IMR-90 (cell line): ENCODE data around the gene TCFL5. TPM values are rescaled to one million over a fixed set of nuclear protein-coding genes. Genes with fewer than 3 reads are reported as not detected.

Experiments used
- ATAC-seq: fragments of 200-7000 bp; cut with Tn5 transposase; 2 replicates; pipeline ENCODE4 v1.9.1; 2020; ENCODE audit warnings: low read depth, mild to moderate bottlenecking, moderate library complexity
- BruUV-seq: library from RNA; stranded (reverse); fragments of 400-500 nt; replicated peaks from 2 replicates; lab custom pipeline; 2021; lab: Mats Ljungman, UMichigan
- CTCF ChIA-PET: fragments of 300-600 bp; formaldehyde crosslinking; extraction: SDS; loops from one replicate; lab custom pipeline; 2021; ENCODE audit warnings: antibody characterized with exemption; lab: Yijun Ruan, JAX
- POLR2A ChIA-PET: fragments of 300-600 bp; sonication (Branson Sonifier 250); formaldehyde crosslinking; loops from one replicate; lab custom pipeline; 2022; ENCODE audit warnings: antibody characterized with exemption; ENCODE audit not compliant: unreplicated experiment; lab: Charles Lee
- DNase-seq: peaks from one replicate; pipeline ENCODE4 v3.0.0; 2013
- H2AFZ ChIP-seq: replicated peaks from 2 replicates; pipeline ENCODE3; 2013; ENCODE audit warnings: low read length, mild to moderate bottlenecking; ENCODE audit not compliant: poor library complexity
- H2AK5ac ChIP-seq: 2 replicates; pipeline ENCODE4 v1.6.1; 2013; ENCODE audit warnings: low read depth, low read length, inconsistent platforms
- H2AK9ac ChIP-seq: replicated peaks from 2 replicates; pipeline ENCODE3; 2013; ENCODE audit warnings: mild to moderate bottlenecking, low read depth, low read length, moderate library complexity; ENCODE audit not compliant: poor library complexity
- H2BK120ac ChIP-seq: 2 replicates; pipeline ENCODE4 v1.6.1; 2013; ENCODE audit warnings: low read depth, low read length, inconsistent platforms
- H2BK15ac ChIP-seq: 3 replicates; pipeline ENCODE4 v1.6.1; 2013; ENCODE audit warnings: low read depth, low read length, inconsistent platforms
- H2BK20ac ChIP-seq: 2 replicates; pipeline ENCODE4 v1.6.1; 2013; ENCODE audit warnings: low read depth, mild to moderate bottlenecking, inconsistent platforms, low read length, moderate library complexity
- H2BK5ac ChIP-seq: 2 replicates; pipeline ENCODE4 v1.6.1; 2013; ENCODE audit warnings: mild to moderate bottlenecking, low read depth, low read length, inconsistent platforms; ENCODE audit not compliant: poor library complexity, severe bottlenecking
- H3K14ac ChIP-seq: replicated peaks from 2 replicates; pipeline ENCODE4 v1.6.1; 2013; ENCODE audit warnings: low read depth, low read length, inconsistent platforms
- H3K18ac ChIP-seq: 2 replicates; pipeline ENCODE4 v1.6.1; 2013; ENCODE audit warnings: low read depth, low read length, control low read depth
- H3K23ac ChIP-seq: 2 replicates; pipeline ENCODE4 v1.6.1; 2013; ENCODE audit warnings: low read depth, low read length, inconsistent platforms
- H3K27ac ChIP-seq: 2 replicates; pipeline ENCODE4 v1.5.1; 2013; ENCODE audit warnings: mild to moderate bottlenecking, control low read depth, low read length; ENCODE audit not compliant: insufficient read depth
- H3K27me3 ChIP-seq: 2 replicates; pipeline ENCODE4 v1.6.1; 2013; ENCODE audit warnings: low read length; ENCODE audit not compliant: control insufficient read depth, insufficient read depth
- H3K36me3 ChIP-seq: 2 replicates; pipeline ENCODE4 v1.6.1; 2013; ENCODE audit warnings: low read length, mixed read lengths; ENCODE audit not compliant: control insufficient read depth, insufficient read depth
- H3K4ac ChIP-seq: 2 replicates; pipeline ENCODE4 v1.6.1; 2013; ENCODE audit warnings: low read depth, low read length, inconsistent platforms
- H3K4me1 ChIP-seq: 2 replicates; pipeline ENCODE4 v1.6.1; 2013; ENCODE audit warnings: low read length, mixed read lengths; ENCODE audit not compliant: control insufficient read depth, insufficient read depth
- H3K4me2 ChIP-seq: 2 replicates; pipeline ENCODE4 v1.6.1; 2013; ENCODE audit warnings: low read depth, mild to moderate bottlenecking, control low read depth, low read length, moderate library complexity
- H3K4me3 ChIP-seq: 2 replicates; pipeline ENCODE4 v1.5.1; 2013; ENCODE audit warnings: low read depth, mild to moderate bottlenecking, control low read depth, low read length, moderate library complexity; ENCODE audit not compliant: insufficient read depth
- H3K56ac ChIP-seq: 2 replicates; pipeline ENCODE4 v1.6.1; 2013; ENCODE audit warnings: low read length, inconsistent platforms; ENCODE audit not compliant: insufficient read depth; ENCODE audit errors: extremely low read depth
- H3K79me1 ChIP-seq, 2 experiments: 2 replicates each; pipeline ENCODE4 v1.6.1; 2013; ENCODE audit warnings: low read length in 2 of 2, inconsistent platforms in 1 of 2, low read depth in 1 of 2
- H3K9ac ChIP-seq: 2 replicates; pipeline ENCODE4 v1.6.1; 2013; ENCODE audit warnings: low read depth, low read length, control low read depth
- H3K9me1 ChIP-seq: 2 replicates; pipeline ENCODE4 v1.6.1; 2013; ENCODE audit warnings: low read length, inconsistent platforms; ENCODE audit not compliant: insufficient read depth
- H3K9me3 ChIP-seq: 2 replicates; pipeline ENCODE4 v1.6.1; 2013; ENCODE audit warnings: low read length; ENCODE audit not compliant: control insufficient read depth, insufficient read depth
- H4K20me1 ChIP-seq: 2 replicates; pipeline ENCODE4 v1.6.1; 2013; ENCODE audit warnings: low read length, inconsistent platforms; ENCODE audit not compliant: insufficient read depth
- H4K5ac ChIP-seq: 2 replicates; pipeline ENCODE4 v1.6.1; 2013; ENCODE audit warnings: mild to moderate bottlenecking, low read depth, low read length, control low read depth
- H4K8ac ChIP-seq, 2 experiments: 2 replicates each; pipeline ENCODE4 v1.6.1; 2013; ENCODE audit warnings: low read depth in 2 of 2, low read length in 2 of 2, control low read depth in 1 of 2, inconsistent platforms in 1 of 2
- H4K91ac ChIP-seq: 2 replicates; pipeline ENCODE4 v1.6.1; 2013; ENCODE audit warnings: low read depth, low read length, inconsistent platforms; ENCODE audit not compliant: insufficient read depth
- BHLHE40 ChIP-seq: fragments of 150-350 bp; IDR thresholded peaks from 2 replicates; pipeline ENCODE4 v1.6.1; 2016; ENCODE audit warnings: mild to moderate bottlenecking, low read depth, low read length
- CEBPB ChIP-seq: IDR thresholded peaks from 2 replicates; pipeline ENCODE4 v1.6.1; 2012; ENCODE audit warnings: low read depth, low read length, improper control_type of control experiment
- ELK1 ChIP-seq: fragments of 150-350 bp; IDR thresholded peaks from 2 replicates; pipeline ENCODE4 v1.6.1; 2016; ENCODE audit warnings: low read depth, mild to moderate bottlenecking, low read length, moderate library complexity, borderline replicate concordance
- FOS ChIP-seq: fragments of 150-350 bp; IDR thresholded peaks from 2 replicates; pipeline ENCODE4 v1.6.1; 2016; ENCODE audit warnings: low read depth, low read length
- MAFK ChIP-seq: IDR thresholded peaks from 2 replicates; pipeline ENCODE4 v1.6.1; 2012; ENCODE audit warnings: low read depth, low read length, improper control_type of control experiment
- MAZ ChIP-seq: IDR thresholded peaks from 2 replicates; pipeline ENCODE4 v1.6.1; 2012; ENCODE audit warnings: low read depth, mild to moderate bottlenecking, low read length, improper control_type of control experiment, moderate library complexity, borderline replicate concordance
- MXI1 ChIP-seq: IDR thresholded peaks from 2 replicates; pipeline ENCODE4 v1.6.1; 2012; ENCODE audit warnings: low read depth, mild to moderate bottlenecking, low read length, moderate library complexity, borderline replicate concordance
- NFE2L2 ChIP-seq: fragments of 150-350 bp; IDR thresholded peaks from 2 replicates; pipeline ENCODE4 v1.6.1; 2016; ENCODE audit warnings: low read depth, mild to moderate bottlenecking, low read length
- RCOR1 ChIP-seq: IDR thresholded peaks from 2 replicates; pipeline ENCODE4 v1.6.1; 2012; ENCODE audit warnings: mild to moderate bottlenecking, low read length, improper control_type of control experiment; ENCODE audit not compliant: insufficient replicate concordance
- SMC3 ChIP-seq: fragments of 150-350 bp; IDR thresholded peaks from 2 replicates; pipeline ENCODE4 v1.6.1; 2016; ENCODE audit warnings: low read depth, mild to moderate bottlenecking, antibody characterized with exemption, low read length, moderate library complexity
- WGBS, 2 experiments: methylation state at CpG; one replicate each; pipeline versions ENCODE4 v1.1.5 to v1.1.7; 2013; ENCODE audit warnings: missing lambda C conversion rate in 2 of 2; ENCODE audit not compliant: insufficient read length in 1 of 2; ENCODE audit errors: extremely low coverage in 2 of 2; 5-methylcytosine and 5-hydroxymethylcytosine counted together
- dilution Hi-C: fragments of 300-500 bp; cut with HindIII; formaldehyde crosslinking; loops from one replicate; pipeline ENCODE4 v1.14.3; 2018; ENCODE audit warnings: low sequenced_read_pairs; ENCODE audit not compliant: unreplicated experiment
- in situ Hi-C: fragments of 300-500 bp; cut with MboI; formaldehyde crosslinking; loops from 3 replicates; pipeline ENCODE4 v1.14.3; 2019; ENCODE audit warnings: low sequenced_read_pairs, inconsistent platforms, mixed read lengths
- intact Hi-C: fragments of 100-400 bp; cut with micrococcal nuclease; formaldehyde crosslinking; loops from 2 replicates; pipeline ENCODE4 v1.10.0; 2022
- polyA plus RNA-seq, 3 experiments: library from polyadenylated mRNA; depleted of rRNA; stranded (reverse); fragments of >200 nt; gene quantifications; 2 replicates each; pipeline ENCODE4 v1.2.3, GENCODE V29; 2012; ENCODE audit warnings: low replicate concordance in 1 of 3
- total RNA-seq: library from RNA; depleted of rRNA; stranded (reverse); fragments of >200 nt; gene quantifications from 2 replicates; pipeline ENCODE4 v1.2.3, GENCODE V29; 2012

The TCFL5 gene
- total and polyA plus RNA-seq, 2 of the 4 experiments (the other 2 are of a cell fraction) = 6.0 to 8.2 TPM

GRCh38 chr20:62843656-62844055, 18.0 kb downstream of the TCFL5 start:
- ChIA-PET CTCF (no interaction called here), POLR2A (no interaction called here)
- no peak overlapping the region for H2AFZ ChIP-seq
- no peaks in the 10 kb centered on the region for H3K27me3 ChIP-seq
- H3K9me3 ChIP-seq = no peaks in the 10 kb centered on the region
- no TSS peak for BruUV-seq
- H4K91ac ChIP-seq = no peak overlapping the region
- ATAC-seq = peak; percentile 52
- 98% methylated on average over 7 of the region's 10 CpGs; no CpG with 5 or more reads in 1 of the 2 experiments for WGBS, 2 experiments
- H3K18ac ChIP-seq = no peak overlapping the region
- H2BK120ac ChIP-seq = no peak overlapping the region
- dilution Hi-C loops (no loop called here), intact Hi-C loops (no loop called here), in situ Hi-C loops (no loop called here)
- no peak for DNase-seq
- no peak overlapping the region for H2BK15ac ChIP-seq
- H4K8ac ChIP-seq = no peak overlapping the region
- TF ChIP-seq MAFK (no peak), MXI1 (no peak), RCOR1 (no peak), NFE2L2 (no peak), SMC3 (no peak), MAZ (no peak), ELK1 (no peak), FOS (no peak), CEBPB (no peak), BHLHE40 (no peak)
- H2BK20ac ChIP-seq = no peak overlapping the region
- no peak overlapping the region for H3K27ac ChIP-seq
- H3K9me1 ChIP-seq = no peaks in the 10 kb centered on the region
- H3K14ac ChIP-seq = no peak overlapping the region
- no peak overlapping the region for H2AK5ac ChIP-seq
- H3K4ac ChIP-seq = no peak overlapping the region
- H2BK5ac ChIP-seq = no peak overlapping the region
- H4K5ac ChIP-seq = no peak overlapping the region
- H3K4me3 ChIP-seq = no peak overlapping the region
- H3K4me1 ChIP-seq = 0 out of 2 replicates have a peak, but pooled peaks cover 2% of the 10 kb centered on the region
- H3K79me1 ChIP-seq = no peaks in the 10 kb centered on the region; a peak in 1 of 4 replicates
- H2AK9ac ChIP-seq = no peak overlapping the region
- no peak overlapping the region for H3K9ac ChIP-seq
- H3K36me3 ChIP-seq = peaks cover 7% of the 10 kb centered on the region; the same call in 1 of the 2 replicates
- H3K4me2 ChIP-seq = no peak overlapping the region
- no peaks in the 10 kb centered on the region; the same call in 1 of the 2 replicates for H4K20me1 ChIP-seq
- H3K56ac ChIP-seq = no peak overlapping the region
- H3K23ac ChIP-seq = no peak overlapping the region
